T-cell (primary cell): ENCODE data around the gene GPC5. TPM values are rescaled to one million over a fixed set of nuclear protein-coding genes. Genes with fewer than 3 reads are reported as not detected.

Source experiments
- ATAC-seq, 4 experiments: fragments of 200-7000 bp in 3 of 4; fragments of 150-1000 bp in 1 of 4; cut with Tn5 transposase; replicated peaks in 1 of 4; 1 replicate in 3 of 4; 2 replicates in 1 of 4; pipeline ENCODE4 v1.10.0; 2021; ENCODE audit warnings: moderate library complexity in 3 of 4, mild to moderate bottlenecking in 2 of 4, moderate number of reproducible peaks in 1 of 4
- CTCF ChIA-PET, 2 donors: fragments of 300-600 bp; sonication (Branson Sonifier 250); formaldehyde crosslinking; loops; one replicate each; lab custom pipeline; 2022; ENCODE audit warnings: antibody characterized with exemption in 2 of 2; lab: Charles Lee
- POLR2A ChIA-PET, 2 donors: fragments of 300-600 bp; sonication (Branson Sonifier 250); formaldehyde crosslinking; loops; one replicate each; lab custom pipeline; 2022; ENCODE audit warnings: antibody characterized with exemption in 2 of 2; lab: Charles Lee
- DNase-seq, 35 experiments: peaks; one replicate each; pipeline versions ENCODE4 v3.0.0 to v3.0.0-alpha.2; 2013 to 2023
- H3K27ac ChIP-seq: one replicate; pipeline ENCODE4 v1.5.1; 2013; ENCODE audit warnings: low read length
- H3K27me3 ChIP-seq, 2 experiments: replicated peaks in 1 of 2; 1 replicate in 1 of 2; 2 replicates in 1 of 2; pipeline versions ENCODE4 v1.6.1 to v1.7.0; 2013; ENCODE audit warnings: low read length in 1 of 2, mixed read lengths in 1 of 2; ENCODE audit not compliant: control insufficient read depth in 2 of 2, insufficient read depth in 2 of 2; ENCODE audit errors: extremely low read depth in 1 of 2
- H3K36me3 ChIP-seq, 2 donors: 1 replicate in 1 of 2; 2 replicates in 1 of 2; pipeline versions ENCODE4 v1.6.1 to v1.7.0; 2013; ENCODE audit warnings: low read length in 1 of 2; ENCODE audit not compliant: control insufficient read depth in 2 of 2, insufficient read depth in 1 of 2; ENCODE audit errors: extremely low read depth in 1 of 2
- H3K4me1 ChIP-seq, 2 experiments: 1 replicate in 1 of 2; 2 replicates in 1 of 2; pipeline versions ENCODE4 v1.6.1 to v1.7.0; 2013; ENCODE audit warnings: low read length in 2 of 2, mixed read lengths in 1 of 2; ENCODE audit not compliant: insufficient read depth in 2 of 2, control insufficient read depth in 1 of 2; ENCODE audit errors: extremely low read depth in 1 of 2
- H3K4me3 ChIP-seq, 2 donors: 1 replicate in 1 of 2; 2 replicates in 1 of 2; pipeline versions ENCODE4 v1.5.1 to v1.7.0; 2013; ENCODE audit warnings: mild to moderate bottlenecking in 2 of 2, low read length in 1 of 2, moderate library complexity in 1 of 2; ENCODE audit not compliant: control insufficient read depth in 1 of 2; ENCODE audit errors: extremely low read depth in 1 of 2
- H3K9me3 ChIP-seq: 2 replicates; pipeline ENCODE4 v1.7.0; 2013
- H3K27ac Mint-ChIP-seq, 2 donors: one replicate each; pipeline ENCODE4 v1.8.0; 2020 to 2021; ENCODE audit warnings: mild to moderate bottlenecking in 2 of 2, mixed read lengths in 2 of 2
- H3K27me3 Mint-ChIP-seq, 2 donors: one replicate each; pipeline ENCODE4 v1.8.0; 2021 to 2022; ENCODE audit warnings: mixed read lengths in 2 of 2
- H3K36me3 Mint-ChIP-seq: one replicate; pipeline ENCODE4 v1.8.0; 2021; ENCODE audit warnings: mixed read lengths
- H3K4me1 Mint-ChIP-seq, 3 donors: one replicate each; pipeline ENCODE4 v1.8.0; 2020 to 2022; ENCODE audit warnings: mixed read lengths in 3 of 3, mild to moderate bottlenecking in 1 of 3
- H3K4me3 Mint-ChIP-seq, 3 donors: one replicate each; pipeline ENCODE4 v1.8.0; 2020 to 2022; ENCODE audit warnings: mild to moderate bottlenecking in 3 of 3, mixed read lengths in 3 of 3, moderate library complexity in 3 of 3
- H3K9me3 Mint-ChIP-seq, 3 donors: one replicate each; pipeline ENCODE4 v1.8.0; 2020 to 2022; ENCODE audit warnings: mixed read lengths in 3 of 3
- WGBS: methylation state at CpG from one replicate; pipeline ENCODE4 v1.1.5; 2013; ENCODE audit warnings: missing lambda C conversion rate; ENCODE audit not compliant: insufficient coverage; 5-methylcytosine and 5-hydroxymethylcytosine counted together
- total RNA-seq, 35 experiments: library from RNA in 6 of 35; stranded (reverse) in 6 of 35; fragments of 120-200 nt in 1 of 35; gene quantifications; one replicate each; pipeline versions ENCODE4 v1.2.1 to v1.2.4 and lab custom pipeline; 2013 to 2026

The GPC5 gene
- total RNA-seq, 5 donors from 2014 or later (not counting 1 experiment from before 2014, with no cell fraction given): 0.12 to 0.39 (median 0.26) TPM

DNA sequence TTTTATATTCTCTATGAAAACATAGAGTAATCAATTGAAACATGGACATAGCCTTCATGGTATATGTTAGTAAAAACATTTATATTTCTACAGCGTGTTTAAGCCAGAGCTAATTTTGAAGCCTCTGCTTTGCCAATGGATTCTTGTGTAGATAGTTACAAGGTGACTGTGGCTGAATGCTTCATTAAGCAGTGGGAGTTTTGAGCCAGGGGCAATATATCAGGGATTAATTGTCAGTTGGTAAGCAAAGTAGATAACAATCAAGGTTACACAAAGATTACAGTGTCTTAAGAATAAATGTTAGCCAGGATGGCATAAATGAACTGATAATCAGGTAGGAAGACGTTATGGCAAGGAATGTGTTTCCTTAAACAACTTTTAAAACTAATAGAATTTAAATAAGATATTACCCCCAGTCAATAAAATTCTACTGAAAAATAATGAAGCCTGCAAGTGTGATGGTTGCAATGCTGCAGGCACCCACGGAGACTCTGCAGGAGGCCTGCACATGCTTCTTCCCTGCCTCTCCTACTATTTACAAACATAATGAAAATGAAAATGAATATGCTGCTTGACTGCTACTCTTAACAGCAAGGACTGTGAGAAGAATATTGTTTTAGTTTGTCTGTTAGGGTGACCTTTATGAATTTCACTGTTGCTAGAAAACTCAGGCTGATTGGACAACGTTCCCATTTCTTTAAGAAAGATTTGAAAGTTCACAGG is 588.5 kb downstream of the GPC5 start:
- POLR2A ChIA-PET: no interaction called here
- Mint-ChIP-seq H3K4me1 (no peaks in the 10 kb centered on the region), H3K9me3 (peaks cover 5 to 6% (median 6%) of the 10 kb centered on the region in 3 donors), H3K27me3 (no peaks in the 10 kb centered on the region), H3K36me3 (no peaks in the 10 kb centered on the region), H3K27ac (no peak overlapping the region), H3K4me3 (no peak overlapping the region)
- Histone ChIP-seq H3K9me3 (no peaks in the 10 kb centered on the region), H3K4me3 (no peak overlapping the region), H3K36me3 (no peaks in the 10 kb centered on the region), H3K27me3 (no peaks in the 10 kb centered on the region), H3K27ac (no peak overlapping the region), H3K4me1 (no peaks in the 10 kb centered on the region)
- ATAC-seq: no peak
- WGBS: no CpG with 5 or more reads among the region's 4 CpGs
- DNase-seq: no peak
- CTCF ChIA-PET: no interaction called here

GRCh38 chr13:91988331-91988730 is 589.9 kb downstream of the GPC5 start:
- H3K9me3 Mint-ChIP-seq: peaks cover 0 to 6% (median 3%) of the 10 kb centered on the region in 3 donors
- H3K27ac Mint-ChIP-seq: no peak overlapping the region
- Histone ChIP-seq H3K27me3 (no peaks in the 10 kb centered on the region), H3K36me3 (no peaks in the 10 kb centered on the region), H3K4me3 (no peak overlapping the region), H3K27ac (no peak overlapping the region), H3K9me3 (no peaks in the 10 kb centered on the region), H3K4me1 (no peaks in the 10 kb centered on the region)
- H3K4me1 Mint-ChIP-seq: no peaks in the 10 kb centered on the region
- no peak overlapping the region for H3K4me3 Mint-ChIP-seq
- WGBS: 80% methylated on average over 1 of the region's 3 CpGs
- DNase-seq: no peak
- ATAC-seq: no peak
- no peaks in the 10 kb centered on the region for H3K36me3 Mint-ChIP-seq
- no peaks in the 10 kb centered on the region for H3K27me3 Mint-ChIP-seq
- POLR2A ChIA-PET: no interaction called here
- CTCF ChIA-PET: interaction anchor here in 1 of 2 donors (0.7 kb wide), 1 partner anchor 1879 kb away, joined by 3 read pairs; no protein-coding TSS in a partner anchor

GRCh38 chr13:92012787-92013186 is 614.4 kb downstream of the GPC5 start:
- POLR2A ChIA-PET: no interaction called here
- no peaks in the 10 kb centered on the region for H3K4me1 Mint-ChIP-seq
- H3K36me3 ChIP-seq: no peaks in the 10 kb centered on the region
- no peak overlapping the region for H3K4me3 Mint-ChIP-seq
- H3K27me3 Mint-ChIP-seq: no peaks in the 10 kb centered on the region
- H3K4me3 ChIP-seq: no peak overlapping the region
- no peak overlapping the region for H3K27ac ChIP-seq
- DNase-seq (no peak), ATAC-seq (no peak)
- no peaks in the 10 kb centered on the region for H3K36me3 Mint-ChIP-seq
- no peaks in the 10 kb centered on the region for H3K27me3 ChIP-seq
- no peaks in the 10 kb centered on the region for H3K4me1 ChIP-seq
- WGBS: 33% methylated on average over 2 of the region's 3 CpGs
- H3K27ac Mint-ChIP-seq: no peak overlapping the region
- CTCF ChIA-PET: no interaction called here
- no peaks in the 10 kb centered on the region for H3K9me3 ChIP-seq
- H3K9me3 Mint-ChIP-seq: peaks cover 2 to 13% (median 12%) of the 10 kb centered on the region in 3 donors

DNA sequence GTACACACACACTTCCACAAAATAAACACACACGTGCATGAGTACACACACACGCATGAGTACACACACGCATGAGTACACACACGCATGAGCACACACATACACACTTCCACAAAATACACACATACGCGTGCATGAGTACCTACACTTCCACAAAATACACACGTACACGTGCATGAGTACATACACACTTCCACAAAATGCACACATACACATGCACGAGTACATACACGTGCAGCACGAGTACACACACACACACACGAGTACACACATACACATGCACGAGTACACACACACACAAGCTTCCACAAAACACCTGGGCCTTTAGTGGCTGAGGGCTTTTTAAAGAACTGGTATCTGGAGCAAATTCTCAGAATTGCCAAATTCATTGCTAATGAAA is 619.3 kb downstream of the GPC5 start:
- H3K9me3 Mint-ChIP-seq: peaks cover 4 to 10% (median 8%) of the 10 kb centered on the region in 3 donors
- no peak for DNase-seq
- no peak overlapping the region for H3K4me3 Mint-ChIP-seq
- Histone ChIP-seq H3K27me3 (no peaks in the 10 kb centered on the region), H3K4me3 (no peak overlapping the region), H3K36me3 (no peaks in the 10 kb centered on the region), H3K27ac (no peak overlapping the region), H3K4me1 (no peaks in the 10 kb centered on the region), H3K9me3 (no peaks in the 10 kb centered on the region)
- no peaks in the 10 kb centered on the region for H3K27me3 Mint-ChIP-seq
- H3K27ac Mint-ChIP-seq: no peak overlapping the region
- ChIA-PET CTCF (no interaction called here), POLR2A (no interaction called here)
- no peak for ATAC-seq
- WGBS: 92% methylated on average over 12 of the region's 13 CpGs
- H3K4me1 Mint-ChIP-seq: no peaks in the 10 kb centered on the region
- no peaks in the 10 kb centered on the region for H3K36me3 Mint-ChIP-seq

GRCh38 chr13:92028695-92029094 is 630.3 kb downstream of the GPC5 start:
- Histone ChIP-seq H3K4me1 (no peaks in the 10 kb centered on the region), H3K27me3 (no peaks in the 10 kb centered on the region), H3K4me3 (no peak overlapping the region), H3K27ac (no peak overlapping the region), H3K9me3 (no peaks in the 10 kb centered on the region), H3K36me3 (no peaks in the 10 kb centered on the region)
- H3K9me3 Mint-ChIP-seq: peaks cover 6 to 18% (median 13%) of the 10 kb centered on the region in 3 donors
- no peaks in the 10 kb centered on the region for H3K4me1 Mint-ChIP-seq
- no peaks in the 10 kb centered on the region for H3K27me3 Mint-ChIP-seq
- no peak overlapping the region for H3K4me3 Mint-ChIP-seq
- ChIA-PET CTCF (no interaction called here), POLR2A (no interaction called here)
- H3K27ac Mint-ChIP-seq: no peak overlapping the region
- DNase-seq (no peak), ATAC-seq (no peak)
- no peaks in the 10 kb centered on the region for H3K36me3 Mint-ChIP-seq

GRCh38 chr13:92029641-92030040 is 631.2 kb downstream of the GPC5 start:
- Mint-ChIP-seq H3K4me1 (no peaks in the 10 kb centered on the region), H3K9me3 (peaks cover 6 to 14% (median 13%) of the 10 kb centered on the region in 3 donors), H3K36me3 (no peaks in the 10 kb centered on the region), H3K27ac (no peak overlapping the region), H3K4me3 (no peak overlapping the region), H3K27me3 (no peaks in the 10 kb centered on the region)
- Histone ChIP-seq H3K9me3 (no peaks in the 10 kb centered on the region), H3K27me3 (no peaks in the 10 kb centered on the region), H3K4me3 (no peak overlapping the region), H3K36me3 (no peaks in the 10 kb centered on the region), H3K4me1 (no peaks in the 10 kb centered on the region), H3K27ac (no peak overlapping the region)
- POLR2A ChIA-PET: no interaction called here
- ATAC-seq (no peak), DNase-seq (no peak)
- CTCF ChIA-PET: no interaction called here
- no CpG with 5 or more reads among the region's 4 CpGs for WGBS
